ENCODE data around the gene MSH5. TPM values are rescaled to one million over a fixed set of nuclear protein-coding genes. Genes with fewer than 3 reads are reported as not detected.
A peak's percentile ranks its signal among the peaks of the same experiment; 100 is the strongest.

Gene MSH5
- total RNA-seq, 2 donors from 2014 or later: 35.7 to 57.2 TPM

DNA sequence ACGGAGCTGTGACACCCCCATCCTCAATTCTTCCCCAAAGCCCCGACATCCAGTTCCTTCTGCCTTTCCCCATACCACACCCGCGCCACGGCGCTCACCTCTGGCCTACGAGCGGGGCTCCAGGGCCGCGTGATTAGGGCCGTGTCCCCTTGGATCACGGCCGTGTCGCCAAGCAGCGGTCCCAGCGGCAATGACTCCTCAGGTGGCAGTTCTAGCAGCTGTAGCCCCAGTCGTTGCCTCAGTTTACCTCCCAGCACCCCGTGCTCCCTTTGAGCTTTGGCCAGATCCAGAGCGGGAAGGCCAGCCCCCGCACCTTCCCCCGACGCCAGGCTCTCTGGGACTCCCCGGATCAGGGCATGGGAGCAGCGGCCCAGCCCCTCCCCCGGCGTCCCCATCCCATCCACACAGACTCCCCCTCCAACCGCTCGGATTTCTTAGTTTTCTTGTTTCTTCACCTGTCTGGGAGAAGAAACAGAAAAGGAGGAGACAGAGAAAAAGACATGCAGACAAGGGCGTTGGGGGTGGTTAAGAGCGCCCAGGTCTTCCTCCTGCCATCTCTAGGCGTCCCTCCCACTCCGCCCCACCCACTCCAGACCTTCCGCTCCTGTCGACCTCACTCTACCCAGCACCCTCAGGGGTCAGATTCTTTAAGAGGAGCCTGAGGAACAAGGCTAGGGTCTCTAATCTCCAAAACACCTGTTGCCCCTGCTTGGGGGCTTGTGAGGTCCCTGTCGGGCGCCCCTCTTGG lies 10.9 kb upstream of the MSH5 start, which contains the start of gene DDAH2:
Gene DDAH2, minus strand, starts transcription at position 533 of the 748 bp plus-strand sequence. Its CDS starts 138 bp downstream, at position 395.
- WGBS, 2 experiments (ENCODE audit: insufficient coverage in 1 of 2, insufficient read length in 1 of 2): 49 to 68% methylated on average over 13 to 36 of the region's 36 CpGs
- Histone ChIP-seq H3K4me1 (ENCODE audit: control insufficient read depth, insufficient read depth, low read length) (peaks cover 3% of the 10 kb centered on the region), H3K36me3 (ENCODE audit: control insufficient read depth, insufficient read depth, low read length) (peaks cover 69% of the 10 kb centered on the region), H3K27me3 (ENCODE audit: control insufficient read depth, insufficient read depth, low read length, poor library complexity, severe bottlenecking) (no peaks in the 10 kb centered on the region), H3K27ac (ENCODE audit: low read depth, low read length) (peak within 1 kb of the TSS; percentile 97), H3K4me3 (ENCODE audit: low read length) (peak within 1 kb of the TSS; percentile 88), H3K9me3 (ENCODE audit: control insufficient read depth, low read length) (no peaks in the 10 kb centered on the region), H3K9ac (ENCODE audit: extremely low read depth, low read length, poor library complexity, severe bottlenecking) (peak within 1 kb of the TSS; percentile 84)
- Mint-ChIP-seq H3K27ac (peak within 1 kb of the TSS; percentile 97), H3K4me1 (peaks cover 13% of the 10 kb centered on the region), H3K27me3 (ENCODE audit: insufficient read depth) (no peaks in the 10 kb centered on the region), H3K4me3 (peak within 1 kb of the TSS; percentile 92), H3K36me3 (ENCODE audit: low read depth) (peaks cover 62% of the 10 kb centered on the region), H3K9me3 (no peaks in the 10 kb centered on the region)
- no peak for DNase-seq
- TF ChIP-seq, protein P1, sequence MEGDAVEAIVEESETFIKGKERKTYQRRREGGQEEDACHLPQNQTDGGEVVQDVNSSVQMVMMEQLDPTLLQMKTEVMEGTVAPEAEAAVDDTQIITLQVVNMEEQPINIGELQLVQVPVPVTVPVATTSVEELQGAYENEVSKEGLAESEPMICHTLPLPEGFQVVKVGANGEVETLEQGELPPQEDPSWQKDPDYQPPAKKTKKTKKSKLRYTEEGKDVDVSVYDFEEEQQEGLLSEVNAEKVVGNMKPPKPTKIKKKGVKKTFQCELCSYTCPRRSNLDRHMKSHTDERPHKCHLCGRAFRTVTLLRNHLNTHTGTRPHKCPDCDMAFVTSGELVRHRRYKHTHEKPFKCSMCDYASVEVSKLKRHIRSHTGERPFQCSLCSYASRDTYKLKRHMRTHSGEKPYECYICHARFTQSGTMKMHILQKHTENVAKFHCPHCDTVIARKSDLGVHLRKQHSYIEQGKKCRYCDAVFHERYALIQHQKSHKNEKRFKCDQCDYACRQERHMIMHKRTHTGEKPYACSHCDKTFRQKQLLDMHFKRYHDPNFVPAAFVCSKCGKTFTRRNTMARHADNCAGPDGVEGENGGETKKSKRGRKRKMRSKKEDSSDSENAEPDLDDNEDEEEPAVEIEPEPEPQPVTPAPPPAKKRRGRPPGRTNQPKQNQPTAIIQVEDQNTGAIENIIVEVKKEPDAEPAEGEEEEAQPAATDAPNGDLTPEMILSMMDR (conservative IDR thresholded peaks at IDR 0.05): peak; percentile 78

DNA sequence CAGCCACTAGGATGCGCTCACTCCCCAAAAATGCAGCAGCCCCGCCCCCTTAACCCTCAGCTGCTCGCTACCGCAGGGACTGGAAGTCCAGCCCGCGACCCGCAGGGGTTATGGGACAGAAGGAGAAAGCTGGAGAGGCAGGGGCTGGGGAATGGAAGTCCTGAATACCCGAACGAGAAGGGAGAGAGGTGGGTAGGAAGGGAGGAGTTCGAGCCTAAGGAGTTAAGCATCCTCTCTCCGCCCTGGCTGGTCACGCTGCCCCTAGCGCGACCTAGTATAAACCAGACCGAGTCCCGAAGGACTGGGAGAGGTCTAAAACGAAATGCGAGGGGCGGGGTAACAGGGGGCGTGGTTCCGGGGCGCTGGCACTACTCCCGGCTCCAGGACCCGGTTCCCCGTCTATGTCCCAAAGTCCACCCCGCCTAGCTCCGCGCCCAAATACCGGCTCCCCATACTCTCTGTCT lies 10.3 kb upstream of the MSH5 start:
- peak overlapping the region; percentile 97 for H3K27ac ChIP-seq (ENCODE audit: low read depth, low read length)
- TF ChIP-seq, protein P1 (conservative IDR thresholded peaks at IDR 0.05): no peak

DNA sequence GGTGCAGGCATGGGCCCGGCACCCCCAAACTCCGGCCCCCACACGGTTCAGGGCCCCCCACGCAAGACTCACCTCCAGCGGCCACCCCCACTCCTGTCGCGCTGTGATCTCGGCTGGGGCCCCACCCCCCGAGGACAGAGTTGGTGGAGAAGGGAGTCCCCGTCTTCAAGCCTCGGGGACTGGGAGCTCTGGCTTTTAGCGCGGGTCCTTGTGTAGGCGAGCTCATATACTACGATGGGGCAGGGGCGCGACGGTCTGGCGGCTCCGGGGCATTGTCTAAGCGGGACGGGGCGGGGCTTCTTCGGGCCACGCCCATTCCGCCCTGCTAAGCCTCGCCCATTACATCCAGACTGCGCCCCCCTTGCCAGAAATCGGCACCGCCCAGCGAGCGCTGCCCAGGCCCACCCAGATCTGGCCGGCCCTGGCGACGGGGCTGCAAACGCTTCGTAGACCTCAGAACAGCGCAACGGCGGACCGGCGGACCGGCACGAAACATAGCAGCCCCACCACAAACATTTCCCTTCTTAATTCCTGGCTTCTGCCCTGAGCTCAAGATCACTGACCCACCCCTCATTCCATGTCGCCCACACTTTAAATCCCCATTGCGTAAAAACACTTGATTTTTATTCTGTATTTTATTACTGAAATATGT lies 9.7 kb upstream of the MSH5 start:
- Histone ChIP-seq H3K36me3 (ENCODE audit: control insufficient read depth, insufficient read depth, low read length) (peaks cover 76% of the 10 kb centered on the region), H3K27me3 (ENCODE audit: control insufficient read depth, insufficient read depth, low read length, poor library complexity, severe bottlenecking) (no peaks in the 10 kb centered on the region), H3K4me3 (ENCODE audit: low read length) (peak overlapping the region; percentile 88), H3K9me3 (ENCODE audit: control insufficient read depth, low read length) (no peaks in the 10 kb centered on the region), H3K27ac (ENCODE audit: low read depth, low read length) (peak overlapping the region; percentile 97), H3K9ac (ENCODE audit: extremely low read depth, low read length, poor library complexity, severe bottlenecking) (peak overlapping the region; percentile 84), H3K4me1 (ENCODE audit: control insufficient read depth, insufficient read depth, low read length) (peaks cover 5% of the 10 kb centered on the region)
- Mint-ChIP-seq H3K36me3 (ENCODE audit: low read depth) (peaks cover 67% of the 10 kb centered on the region), H3K4me3 (peak overlapping the region; percentile 92), H3K9me3 (no peaks in the 10 kb centered on the region), H3K4me1 (peaks cover 19% of the 10 kb centered on the region), H3K27me3 (ENCODE audit: insufficient read depth) (no peaks in the 10 kb centered on the region), H3K27ac (peak overlapping the region; percentile 97)
- 1% methylated on average over 26 to 43 of the region's 46 CpGs for WGBS, 2 experiments (ENCODE audit: insufficient coverage in 1 of 2, insufficient read length in 1 of 2)
- DNase-seq: peak; percentile 97
- TF ChIP-seq, protein P1 (conservative IDR thresholded peaks at IDR 0.05): no peak

More for the DNA sequence above, 10.3 kb upstream of the MSH5 start:
- Mint-ChIP-seq H3K9me3 (no peaks in the 10 kb centered on the region), H3K36me3 (ENCODE audit: low read depth) (peaks cover 67% of the 10 kb centered on the region), H3K4me1 (peaks cover 19% of the 10 kb centered on the region), H3K4me3 (peak overlapping the region; percentile 92), H3K27ac (peak overlapping the region; percentile 97), H3K27me3 (ENCODE audit: insufficient read depth) (no peaks in the 10 kb centered on the region)
- H3K27me3 ChIP-seq (ENCODE audit: control insufficient read depth, insufficient read depth, low read length, poor library complexity, severe bottlenecking): no peaks in the 10 kb centered on the region
- DNase-seq: peak; percentile 97
- H3K36me3 ChIP-seq (ENCODE audit: control insufficient read depth, insufficient read depth, low read length): peaks cover 75% of the 10 kb centered on the region
- H3K9me3 ChIP-seq (ENCODE audit: control insufficient read depth, low read length): no peaks in the 10 kb centered on the region
- WGBS, 2 experiments (ENCODE audit: insufficient coverage in 1 of 2, insufficient read length in 1 of 2): 0% methylated on average over 11 to 29 of the region's 29 CpGs
- H3K4me1 ChIP-seq (ENCODE audit: control insufficient read depth, insufficient read depth, low read length): peaks cover 4% of the 10 kb centered on the region
- H3K9ac ChIP-seq (ENCODE audit: extremely low read depth, low read length, poor library complexity, severe bottlenecking): peak overlapping the region; percentile 84
- peak overlapping the region; percentile 88 for H3K4me3 ChIP-seq (ENCODE audit: low read length)

All from endodermal cell (in vitro differentiated cells).